ENCODE measurements around the gene PSMG1. TPM values are rescaled to one million over a fixed set of nuclear protein-coding genes. Genes with fewer than 3 reads are reported as not detected.
A peak's percentile ranks its signal among the peaks of the same experiment; 100 is the strongest.

Gene PSMG1
- total RNA-seq, 6 experiments from 2014 or later, result 17.1 to 32.4 (median 26.0) TPM

- Histone ChIP-seq H3K4me1 (peaks cover 0 to 4% (median 2%) of the 10 kb centered on the region in 4 donors), H3K36me3 (peaks cover 0 to 17% (median 4%) of the 10 kb centered on the region in 4 donors), H3K4me3 (no peak overlapping the region), H3K27ac (no peak overlapping the region), H3K27me3 (no peaks in the 10 kb centered on the region), H3K9me3 (no peaks in the 10 kb centered on the region)
- intact Hi-C loops (cut with DNase I), result no loop called here
- ATAC-seq, result no peak
- no peak for TF ChIP-seq CTCF (IDR thresholded peaks at IDR 0.05)
- DNase-seq, result no peak
- WGBS (ENCODE audit: insufficient coverage, low coverage, low lambda C conversion rate, missing lambda C conversion rate), result 79% methylated on average over 7 of the region's 7 CpGs
Observed at GRCh38 chr21:39178421-39178820, 4.8 kb downstream of the PSMG1 start.

- ATAC-seq (no peak), DNase-seq (no peak)
- H3K4me1 ChIP-seq, result no peaks in the 10 kb centered on the region
- no peaks in the 10 kb centered on the region for H3K9me3 ChIP-seq
- intact Hi-C loops (cut with DNase I), result no loop called here
- H3K4me3 ChIP-seq, result no peak overlapping the region
- H3K27ac ChIP-seq, result no peak overlapping the region
- H3K27me3 ChIP-seq, result no peaks in the 10 kb centered on the region
- TF ChIP-seq CTCF (IDR thresholded peaks at IDR 0.05) (no peak), POLR2A (IDR thresholded peaks at IDR 0.05) (no peak)
- peaks cover 0 to 17% (median 4%) of the 10 kb centered on the region in 4 donors for H3K36me3 ChIP-seq
- 37% methylated on average over 3 of the region's 3 CpGs for WGBS (ENCODE audit: insufficient coverage, low coverage, low lambda C conversion rate, missing lambda C conversion rate)
Observed at GRCh38 chr21:39176271-39176709, 7.0 kb downstream of the PSMG1 start.

GRCh38 chr21:39175665-39176064 lies 7.6 kb downstream of the PSMG1 start:
- Histone ChIP-seq H3K4me3 (no peak overlapping the region), H3K4me1 (no peaks in the 10 kb centered on the region), H3K36me3 (peaks cover 0 to 17% (median 4%) of the 10 kb centered on the region in 4 donors), H3K27me3 (no peaks in the 10 kb centered on the region), H3K27ac (no peak overlapping the region), H3K9me3 (no peaks in the 10 kb centered on the region)
- WGBS (ENCODE audit: insufficient coverage, low coverage, low lambda C conversion rate, missing lambda C conversion rate), result 83% methylated on average over 4 of the region's 10 CpGs
- intact Hi-C loops (cut with DNase I), result no loop called here
- ATAC-seq (peak in 2 of 4 donors; percentile 18 to 20), DNase-seq (no peak)
- TF ChIP-seq CTCF (IDR thresholded peaks at IDR 0.05) (no peak), POLR2A (IDR thresholded peaks at IDR 0.05) (no peak)

- TF ChIP-seq CTCF (IDR thresholded peaks at IDR 0.05) (peak; percentile 31 to 62 (median 55)), POLR2A (IDR thresholded peaks at IDR 0.05) (no peak)
- DNase-seq, result no peak
- intact Hi-C loops (cut with DNase I), result no loop called here
- Histone ChIP-seq H3K27me3 (no peaks in the 10 kb centered on the region), H3K27ac (no peak overlapping the region), H3K4me1 (no peaks in the 10 kb centered on the region), H3K4me3 (no peak overlapping the region), H3K36me3 (peaks cover 0 to 17% (median 4%) of the 10 kb centered on the region in 4 donors), H3K9me3 (no peaks in the 10 kb centered on the region)
- WGBS (ENCODE audit: insufficient coverage, low coverage, low lambda C conversion rate, missing lambda C conversion rate), result 59% methylated on average over 4 of the region's 4 CpGs
- ATAC-seq, result peak in 3 of 4 donors; percentile 25 to 58 (median 29)
Observed at GRCh38 chr21:39175154-39175553, 8.1 kb downstream of the PSMG1 start.
